Skin of body (tissue), 2 donors: ENCODE measurements around the gene STAT4. TPM values are rescaled to one million over a fixed set of nuclear protein-coding genes. Genes with fewer than 3 reads are reported as not detected.

ENCODE experiments used
- DNase-seq: peaks from one replicate; lab custom pipeline; 2025; lab: John Stamatoyannopoulos, UW
- total RNA-seq: library from RNA; depleted of rRNA; stranded (reverse); fragments of >200 nt; gene quantifications from one replicate; pipeline ENCODE4 v1.2.3, GENCODE V29; 2014

Gene STAT4
- total RNA-seq: 4.3 TPM

DNA sequence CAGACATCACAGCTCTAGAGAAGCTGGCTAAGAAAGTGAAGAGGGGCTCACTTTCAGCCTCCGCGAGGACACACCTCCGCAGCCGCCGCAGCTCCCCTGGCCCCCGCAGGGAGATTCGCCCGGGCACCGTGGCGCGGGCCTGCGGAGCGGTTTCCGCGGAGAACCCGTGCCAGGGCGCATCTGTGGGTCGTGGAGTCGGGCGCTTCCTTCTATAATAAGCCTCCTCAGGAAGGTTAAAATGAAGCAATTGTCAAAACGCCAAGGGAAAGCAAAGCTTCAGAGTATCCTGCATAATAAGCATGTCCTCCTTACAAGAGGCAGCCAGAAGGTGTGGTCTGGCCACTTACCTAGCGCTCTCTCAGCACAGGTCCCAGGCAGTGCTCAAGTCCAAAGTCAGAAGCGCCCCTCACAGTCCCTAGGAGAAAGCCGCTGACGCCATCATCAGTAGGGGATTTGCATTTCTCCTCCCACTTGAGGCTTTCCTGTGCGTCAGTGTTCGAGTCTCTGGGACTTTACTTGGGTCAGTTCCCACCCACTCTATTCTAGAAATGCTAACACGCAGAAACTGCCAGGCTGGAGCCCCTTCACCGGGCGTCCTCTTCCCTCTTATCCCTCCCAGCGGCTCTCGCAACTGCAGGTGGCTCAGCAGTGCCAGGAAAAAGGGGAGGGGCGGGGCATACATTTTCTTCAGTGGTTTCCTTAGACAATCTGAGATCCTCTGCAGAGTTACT lies at the start of gene STAT4:
Gene STAT4 (minus strand): TSS at position 395 of the 731 bp plus-strand sequence. CDS start 2,791 bp downstream, outside the sequence.
- no peak for DNase-seq

DNA sequence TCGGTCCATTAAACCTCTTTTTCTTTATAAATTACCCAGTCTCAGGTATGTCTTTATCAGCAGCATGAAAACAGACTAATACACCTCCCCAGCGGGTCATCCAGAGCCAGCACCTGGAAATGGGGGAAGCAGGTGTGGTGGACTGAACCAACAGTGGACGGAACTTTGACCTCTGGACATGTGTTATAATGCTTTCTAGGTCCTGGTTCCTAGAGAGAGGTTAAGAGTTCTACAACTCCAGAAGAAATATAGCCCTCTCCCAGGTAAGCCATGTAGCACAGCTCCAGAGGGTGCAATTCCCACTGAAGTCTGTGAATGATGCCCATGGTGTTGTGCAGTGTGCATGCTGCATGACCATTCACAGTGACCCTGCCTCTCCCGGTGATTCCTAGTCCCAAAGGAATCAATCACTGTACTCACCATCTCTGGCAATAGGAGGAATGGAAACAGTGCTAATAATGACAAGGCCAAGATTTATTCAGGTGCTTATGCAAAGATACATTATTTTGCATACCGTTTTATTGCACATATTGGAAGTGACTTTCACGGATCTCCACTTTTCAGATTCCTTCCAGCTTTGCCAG lies 49.2 kb upstream of the STAT4 start:
- DNase-seq: no peak

- no peak for DNase-seq
Measured at GRCh38 chr2:191198271-191198670, 47.5 kb upstream of the STAT4 start.

DNA sequence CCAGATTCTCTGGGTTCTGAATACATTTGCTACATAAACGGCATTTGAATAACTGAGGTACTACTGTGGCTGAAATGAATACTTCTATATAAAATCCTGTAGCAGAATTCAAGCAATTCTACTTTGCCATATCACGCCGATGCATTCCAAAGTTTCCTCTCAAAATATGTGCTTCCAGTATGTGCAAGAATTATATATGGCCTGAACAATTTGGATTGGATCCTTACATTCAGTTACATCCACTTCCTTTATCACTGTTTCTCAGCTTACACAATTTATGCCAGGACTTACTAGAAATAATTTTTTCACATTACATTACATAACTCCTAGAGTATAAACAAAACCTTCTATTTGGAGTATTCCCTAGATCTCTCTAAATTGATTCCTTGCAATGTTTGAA lies 46.3 kb upstream of the STAT4 start:
- DNase-seq: peak; percentile 33

- DNase-seq: no peak
Measured at GRCh38 chr2:191195021-191195420, 44.2 kb upstream of the STAT4 start.

GRCh38 chr2:191190861-191191552 lies 40.2 kb upstream of the STAT4 start:
- no peak for DNase-seq

DNA sequence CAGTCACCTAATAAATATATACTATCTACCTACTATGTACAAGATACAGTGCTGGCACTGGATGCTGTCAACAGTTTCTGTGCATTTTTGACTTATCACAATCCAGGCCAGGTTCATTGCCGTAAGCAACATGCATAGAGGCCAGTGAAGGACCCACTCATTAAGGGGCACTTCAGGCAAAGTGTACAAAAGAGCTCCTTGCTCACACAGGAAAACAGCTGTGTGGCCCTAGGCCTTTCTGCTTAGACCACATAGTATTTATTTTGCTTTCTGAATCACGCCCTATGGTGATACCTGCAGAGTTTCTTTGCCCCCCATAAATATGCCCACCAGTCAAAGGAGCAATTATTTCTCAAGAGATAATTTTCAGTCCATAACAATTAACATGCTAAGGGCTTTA lies 39.6 kb upstream of the STAT4 start:
- no peak for DNase-seq

DNA sequence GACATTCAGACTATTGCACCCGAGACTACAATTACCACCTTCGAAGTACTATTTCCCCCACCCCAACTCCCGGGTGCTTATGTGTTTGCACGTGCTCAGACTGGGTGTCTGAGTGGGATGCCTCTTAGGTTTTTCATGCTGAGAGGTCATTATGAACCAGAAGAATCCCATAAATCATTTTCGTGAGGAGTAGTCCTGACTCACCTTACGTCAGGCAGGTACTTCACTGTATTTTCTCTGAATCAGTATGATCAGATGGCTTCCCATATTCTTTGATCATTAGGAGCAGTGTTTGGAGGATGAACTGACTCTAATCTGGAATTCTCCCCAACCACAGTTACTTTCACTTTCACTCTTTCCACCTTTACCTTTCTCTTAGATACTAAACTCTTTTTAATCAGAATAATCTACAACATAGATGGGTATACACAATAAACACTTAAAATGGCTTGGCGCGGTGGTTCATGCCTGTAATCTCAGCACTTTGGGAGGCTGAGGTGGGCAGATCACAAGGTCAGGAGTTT lies 38.4 kb upstream of the STAT4 start:
- no peak for DNase-seq

GRCh38 chr2:191188550-191189093 lies 37.8 kb upstream of the STAT4 start:
- DNase-seq: no peak

DNA sequence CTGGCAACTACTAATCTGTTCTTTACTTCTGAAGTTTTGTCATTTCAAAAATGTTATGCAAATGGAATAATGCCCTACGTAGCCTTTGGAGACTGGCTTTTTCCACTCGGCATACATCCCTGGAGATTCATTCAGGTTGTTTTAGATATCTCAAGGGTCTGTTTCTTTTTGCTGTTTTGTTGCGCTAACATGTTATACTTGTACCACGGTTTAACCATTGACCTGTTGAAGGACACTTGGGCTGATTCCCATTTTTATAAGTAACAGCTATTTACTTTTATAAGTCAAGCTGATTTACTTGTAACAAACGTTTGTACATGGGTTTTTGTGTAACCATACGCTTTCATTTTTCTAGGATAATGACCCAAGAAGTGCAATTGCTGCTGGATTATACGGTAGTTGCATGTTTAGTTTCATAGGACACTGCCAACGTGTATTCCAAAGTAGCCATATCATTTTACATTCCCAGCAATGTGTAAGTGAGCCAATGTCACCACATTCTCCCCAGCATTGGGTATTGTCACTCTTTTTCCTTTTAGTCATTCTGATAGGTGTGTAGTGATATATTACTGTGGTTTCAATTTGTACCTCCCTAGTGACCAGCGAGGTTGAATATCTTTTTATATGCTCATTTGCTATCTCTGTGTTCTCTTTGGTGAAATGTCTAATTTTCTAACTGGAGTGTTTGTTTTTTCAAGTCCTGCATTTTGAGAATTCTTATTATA lies 36.5 kb upstream of the STAT4 start:
- no peak for DNase-seq

DNA sequence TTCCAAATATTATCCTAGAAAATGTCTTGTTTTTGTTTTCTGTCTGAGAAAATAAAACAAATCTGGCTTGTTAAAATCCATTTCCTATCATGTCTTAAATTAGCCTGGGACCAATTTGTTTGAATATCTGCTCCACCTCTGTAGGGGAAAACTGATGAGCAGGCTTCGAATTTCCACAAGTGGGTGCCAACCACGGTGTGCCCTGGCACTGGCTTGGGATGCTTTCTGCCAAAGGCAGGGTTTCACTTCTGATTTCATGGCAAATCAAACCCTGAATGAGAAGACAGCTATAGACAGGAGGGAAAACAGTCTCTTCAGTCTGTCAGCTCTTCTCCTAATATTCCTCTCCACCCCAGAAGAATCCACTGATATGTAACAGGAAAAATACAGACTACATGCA lies 33.7 kb upstream of the STAT4 start:
- DNase-seq: no peak

GRCh38 chr2:191183516-191183915 lies 32.7 kb upstream of the STAT4 start:
- no peak for DNase-seq

DNA sequence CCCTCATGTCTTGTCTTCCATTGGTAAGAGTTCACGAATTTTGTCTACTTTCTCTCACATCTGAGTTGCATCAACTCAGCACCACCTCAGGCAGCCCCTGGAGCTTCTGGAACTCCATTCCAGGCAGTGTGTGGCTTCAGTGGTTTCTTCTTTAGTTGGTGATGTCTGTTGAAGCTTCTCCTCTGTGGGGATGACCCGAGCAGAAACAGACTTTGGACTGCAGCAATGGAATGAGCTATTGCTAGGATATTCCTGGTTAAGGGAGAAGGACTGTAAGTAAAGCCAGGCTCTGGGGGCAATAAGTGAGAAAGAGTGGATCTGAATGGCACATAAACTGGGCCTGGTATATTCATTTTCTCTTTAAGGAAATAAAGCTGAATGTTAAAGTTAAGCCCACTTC lies 32.3 kb upstream of the STAT4 start:
- DNase-seq: no peak

- DNase-seq: no peak
Measured at GRCh38 chr2:191180713-191181112, 29.9 kb upstream of the STAT4 start.

GRCh38 chr2:191180276-191180675 lies 29.5 kb upstream of the STAT4 start:
- no peak for DNase-seq

GRCh38 chr2:191178806-191179514 lies 28.2 kb upstream of the STAT4 start:
- peak; percentile 81 for DNase-seq

DNA sequence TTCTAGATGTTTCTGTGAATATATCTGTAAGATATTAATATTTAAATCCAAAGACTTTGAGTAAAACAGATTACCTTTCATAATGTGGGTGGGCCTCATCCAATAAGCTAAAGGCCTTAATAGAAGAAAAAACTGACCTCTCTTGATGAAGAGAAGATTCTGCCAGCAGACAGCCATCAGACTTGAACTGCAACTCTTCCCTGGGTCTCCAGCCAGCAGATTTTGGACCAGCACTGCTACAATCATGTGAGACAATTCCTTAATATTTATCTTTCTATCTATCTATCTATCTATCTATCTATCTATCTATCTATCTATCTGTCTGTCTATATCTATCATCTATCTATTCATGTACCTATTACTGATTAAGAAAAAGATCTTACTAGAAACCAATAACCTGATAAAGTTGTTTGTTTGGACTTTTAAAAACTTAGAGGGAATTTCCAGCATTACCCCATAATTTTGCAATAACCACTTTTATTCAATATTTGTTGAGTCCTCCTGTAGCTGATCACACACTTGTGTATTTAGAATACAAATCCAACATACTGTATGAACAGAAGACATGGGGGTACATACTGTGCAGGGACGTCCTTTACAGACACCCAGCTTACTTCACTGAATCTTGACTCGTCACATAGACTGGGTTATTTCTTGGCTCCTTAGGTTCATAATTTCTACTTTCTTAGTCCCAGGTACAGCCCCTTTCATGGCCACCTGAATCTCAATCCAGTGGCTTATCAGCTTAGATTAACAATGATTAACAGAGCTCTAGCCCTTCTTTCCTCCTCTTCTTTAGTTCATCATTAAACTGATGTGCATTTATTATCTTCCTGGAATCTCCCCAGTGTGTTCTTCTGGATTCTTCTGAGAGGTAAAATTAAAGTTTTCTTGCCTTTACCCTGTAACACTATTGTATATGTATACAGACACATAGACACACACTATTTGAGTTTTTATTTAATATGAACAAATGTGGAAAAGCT lies 27.2 kb upstream of the STAT4 start:
- DNase-seq: no peak

DNA sequence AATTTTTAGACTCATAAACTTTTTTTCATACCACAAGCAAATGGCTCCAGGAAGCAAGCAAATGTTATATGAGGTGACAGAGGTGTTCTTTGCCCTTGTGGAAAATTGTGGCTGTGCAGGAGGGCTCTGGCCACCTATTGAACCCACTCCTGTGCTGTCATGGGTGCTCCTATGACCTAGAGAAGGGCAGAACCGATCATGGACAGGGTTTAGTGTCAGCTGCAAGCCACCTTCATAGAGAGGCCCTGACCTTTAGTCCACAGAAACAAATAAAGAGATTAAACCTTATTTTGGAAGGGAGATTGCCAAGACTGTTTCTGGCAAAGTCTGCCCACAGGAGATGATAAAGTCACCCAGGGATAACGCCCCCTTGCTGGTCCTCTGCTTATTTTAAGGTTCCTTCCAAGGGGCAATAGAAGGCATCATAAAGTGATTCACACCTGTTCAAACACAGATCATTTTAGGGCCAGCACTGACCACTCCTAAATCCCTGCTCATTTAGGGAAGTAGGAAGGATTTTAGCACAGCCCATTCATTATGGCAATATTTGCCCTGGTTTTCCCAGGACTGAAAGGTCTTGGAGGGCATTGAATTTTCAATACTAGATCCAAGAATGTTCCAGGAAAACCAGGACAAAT lies 26.1 kb upstream of the STAT4 start:
- DNase-seq: no peak

DNA sequence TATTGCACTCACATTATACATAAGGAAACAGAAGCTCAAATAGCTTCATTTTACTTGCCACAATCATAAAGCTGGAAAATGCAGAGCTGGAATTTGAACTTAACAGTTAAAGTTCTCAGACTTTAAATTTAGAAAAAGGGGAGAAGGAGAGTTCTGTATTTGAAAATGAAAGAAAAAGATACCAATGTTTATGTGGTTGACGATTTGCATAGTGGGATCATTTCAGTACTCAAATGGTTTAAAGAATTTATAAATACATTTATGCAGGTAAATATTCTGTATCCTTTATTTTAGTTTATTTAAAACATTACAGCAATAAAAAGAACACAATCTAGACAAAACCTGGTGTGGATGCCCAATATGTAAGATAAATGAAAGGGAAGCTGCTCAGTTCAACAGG lies 25.5 kb upstream of the STAT4 start:
- no peak for DNase-seq
